AG04449 (cell line): Measurements from ENCODE around the gene ZBTB9.
"Not testable (repeated sequence)": the region's sequence is repeated elsewhere in the genome, so short reads cannot be mapped to it uniquely, and the experiment has no call there.

Experiments used
- CTCF ChIA-PET: fragments of 350-600 bp; formaldehyde crosslinking; extraction: SDS; loops from one replicate; lab custom pipeline; 2021; ENCODE audit warnings: antibody characterized with exemption; lab: Yijun Ruan, JAX
- POLR2A ChIA-PET: fragments of 400-600, 350-600 bp; formaldehyde crosslinking; extraction: SDS; loops from one replicate; lab custom pipeline; 2020; ENCODE audit warnings: antibody characterized with exemption, inconsistent platforms; lab: Yijun Ruan, JAX
- DNase-seq: peaks from one replicate; pipeline ENCODE4 v3.0.0-alpha.2; 2010; ENCODE audit warnings: low read depth, low spot score
- H3K4me3 ChIP-seq: 2 replicates; pipeline ENCODE4 v1.5.1; 2011; ENCODE audit warnings: low read depth, mild to moderate bottlenecking, control low read depth, low read length
- TF ChIP-seq, protein P1 (sequence below): IDR thresholded peaks from one replicate; pipeline ENCODE4 v1.5.1; 2011; ENCODE audit warnings: mild to moderate bottlenecking, moderate library complexity, low read length, control low read depth, inconsistent platforms; ENCODE audit not compliant: insufficient read depth; ENCODE audit errors: missing control alignments

Gene ZBTB9

DNA sequence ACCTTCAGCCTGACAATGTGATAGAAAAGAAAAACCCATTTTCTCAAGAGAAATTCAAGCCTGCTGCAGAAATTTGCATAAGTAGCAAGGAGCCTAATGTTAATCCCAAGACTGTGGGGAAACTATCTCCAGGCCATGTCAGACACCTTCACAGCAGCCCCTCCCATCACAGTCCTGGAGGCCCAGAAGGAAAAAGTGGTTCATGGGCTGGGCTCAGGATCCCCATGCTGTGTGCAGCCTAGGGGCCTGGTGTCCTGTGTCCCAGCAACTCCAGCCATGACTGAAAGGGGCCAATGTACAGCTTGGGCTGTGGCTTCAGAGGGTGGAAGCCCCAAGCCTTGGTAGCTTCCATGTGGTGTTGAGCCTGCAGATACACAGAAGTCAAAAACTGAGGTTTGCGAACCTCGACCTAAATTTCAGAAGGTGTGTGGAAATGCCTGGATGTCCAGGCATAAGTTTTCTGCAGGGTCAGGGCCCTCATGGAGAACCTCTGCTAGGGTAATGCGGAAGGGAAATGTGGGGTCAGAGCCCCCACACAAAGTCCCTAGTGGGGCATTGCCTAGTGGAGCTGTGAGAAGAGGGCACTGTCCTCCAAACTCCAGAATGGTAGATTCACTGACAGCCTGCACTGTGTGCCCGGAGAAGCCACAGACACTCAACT is 11.8 kb downstream of the ZBTB9 start:
- DNase-seq, result no peak
- H3K4me3 ChIP-seq, result no peak overlapping the region
- TF ChIP-seq, protein P1, sequence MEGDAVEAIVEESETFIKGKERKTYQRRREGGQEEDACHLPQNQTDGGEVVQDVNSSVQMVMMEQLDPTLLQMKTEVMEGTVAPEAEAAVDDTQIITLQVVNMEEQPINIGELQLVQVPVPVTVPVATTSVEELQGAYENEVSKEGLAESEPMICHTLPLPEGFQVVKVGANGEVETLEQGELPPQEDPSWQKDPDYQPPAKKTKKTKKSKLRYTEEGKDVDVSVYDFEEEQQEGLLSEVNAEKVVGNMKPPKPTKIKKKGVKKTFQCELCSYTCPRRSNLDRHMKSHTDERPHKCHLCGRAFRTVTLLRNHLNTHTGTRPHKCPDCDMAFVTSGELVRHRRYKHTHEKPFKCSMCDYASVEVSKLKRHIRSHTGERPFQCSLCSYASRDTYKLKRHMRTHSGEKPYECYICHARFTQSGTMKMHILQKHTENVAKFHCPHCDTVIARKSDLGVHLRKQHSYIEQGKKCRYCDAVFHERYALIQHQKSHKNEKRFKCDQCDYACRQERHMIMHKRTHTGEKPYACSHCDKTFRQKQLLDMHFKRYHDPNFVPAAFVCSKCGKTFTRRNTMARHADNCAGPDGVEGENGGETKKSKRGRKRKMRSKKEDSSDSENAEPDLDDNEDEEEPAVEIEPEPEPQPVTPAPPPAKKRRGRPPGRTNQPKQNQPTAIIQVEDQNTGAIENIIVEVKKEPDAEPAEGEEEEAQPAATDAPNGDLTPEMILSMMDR, result no peak
- CTCF ChIA-PET, result no interaction called here
- POLR2A ChIA-PET, result no interaction called here

DNA sequence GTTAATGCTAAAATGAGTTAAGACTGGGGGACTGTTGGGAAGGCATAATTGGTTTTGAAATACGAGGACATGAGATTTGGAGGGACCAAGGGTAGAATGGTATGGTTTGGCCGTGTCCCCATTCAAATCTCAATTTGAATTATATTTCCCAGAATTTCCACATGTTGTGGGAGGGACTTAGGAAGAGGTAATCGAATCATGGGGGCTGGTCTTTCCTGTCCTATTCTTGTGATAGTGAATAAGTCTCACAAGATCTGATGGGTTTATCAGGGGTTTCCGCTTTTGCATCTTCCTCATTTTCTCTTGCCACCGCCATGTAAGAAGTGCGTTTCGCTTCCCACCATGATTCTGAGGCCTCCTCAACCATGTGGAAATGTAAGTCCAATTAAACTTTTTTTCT is 12.7 kb downstream of the ZBTB9 start:
- CTCF ChIA-PET, result no interaction called here
- POLR2A ChIA-PET, result no interaction called here
- H3K4me3 ChIP-seq, result no peak overlapping the region
- no peak for DNase-seq
- TF ChIP-seq, protein P1, result no peak

DNA sequence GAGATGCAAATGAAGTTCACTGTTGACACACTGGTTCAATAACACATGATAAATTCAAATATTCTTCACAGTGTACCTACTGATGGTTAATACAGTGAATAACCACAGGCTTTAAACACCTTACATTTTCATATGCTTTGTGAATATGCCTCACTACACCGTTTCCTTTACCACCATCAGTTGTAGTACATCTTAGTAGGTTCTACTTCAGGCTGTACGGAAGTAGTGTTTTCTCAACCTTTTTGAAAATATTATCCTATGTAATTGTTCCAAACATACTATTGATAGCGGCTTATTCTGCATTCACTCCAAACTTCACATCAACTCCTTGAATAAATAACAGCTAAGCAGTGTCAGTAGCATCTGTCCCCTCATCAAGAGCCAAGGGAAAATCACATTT is 15.3 kb downstream of the ZBTB9 start:
- POLR2A ChIA-PET, result no interaction called here
- H3K4me3 ChIP-seq, result no peak overlapping the region
- no peak for DNase-seq
- CTCF ChIA-PET, result interaction anchor here (1.3 kb wide), 1 partner anchor 10 kb away, joined by 3 read pairs; no protein-coding TSS in a partner anchor
- TF ChIP-seq, protein P1, result no peak

DNA sequence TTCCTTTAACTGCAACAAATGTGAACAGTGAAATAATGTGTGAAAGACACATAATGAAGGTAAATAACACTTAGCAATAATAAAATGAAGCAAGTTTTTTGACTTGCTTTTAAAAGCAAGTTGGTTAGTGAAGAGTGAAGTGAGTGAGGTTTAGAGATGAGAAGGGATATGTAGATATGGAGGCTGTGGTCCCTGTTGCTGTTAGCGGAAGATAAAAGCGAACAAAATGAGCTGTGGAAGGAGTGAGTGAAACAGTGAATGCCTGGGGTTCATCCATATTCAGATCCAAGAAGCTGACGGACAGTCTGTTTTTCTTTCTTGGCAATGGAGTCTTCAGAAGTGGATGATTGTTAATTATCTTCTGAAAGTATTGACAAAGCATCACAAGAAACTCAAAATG is 23.5 kb downstream of the ZBTB9 start:
- TF ChIP-seq, protein P1, result no peak
- CTCF ChIA-PET, result no interaction called here
- no peak for DNase-seq
- H3K4me3 ChIP-seq, result no peak overlapping the region
- POLR2A ChIA-PET, result no interaction called here

DNA sequence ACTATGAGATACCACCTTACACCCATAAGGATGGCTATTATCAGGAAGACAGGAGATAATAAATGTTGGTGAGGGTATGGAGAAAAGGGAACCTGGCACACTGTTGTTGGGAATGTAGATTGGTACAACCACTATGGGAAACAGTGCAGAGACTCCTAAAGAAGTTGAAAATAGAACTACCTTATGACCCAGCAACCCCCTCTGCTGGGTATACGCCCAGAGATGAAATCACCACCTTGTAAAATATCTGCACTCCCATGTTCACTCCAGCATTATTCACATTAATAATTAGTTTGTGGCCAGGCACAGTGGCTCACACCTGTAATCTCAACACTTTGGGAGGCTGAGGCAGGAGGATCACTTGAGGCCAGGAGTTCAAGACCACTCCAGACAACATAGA is 26.8 kb downstream of the ZBTB9 start:
- DNase-seq, result no peak
- ChIA-PET CTCF (no interaction called here), POLR2A (no interaction called here)
- H3K4me3 ChIP-seq, result no peak overlapping the region
- TF ChIP-seq, protein P1, result no peak

DNA sequence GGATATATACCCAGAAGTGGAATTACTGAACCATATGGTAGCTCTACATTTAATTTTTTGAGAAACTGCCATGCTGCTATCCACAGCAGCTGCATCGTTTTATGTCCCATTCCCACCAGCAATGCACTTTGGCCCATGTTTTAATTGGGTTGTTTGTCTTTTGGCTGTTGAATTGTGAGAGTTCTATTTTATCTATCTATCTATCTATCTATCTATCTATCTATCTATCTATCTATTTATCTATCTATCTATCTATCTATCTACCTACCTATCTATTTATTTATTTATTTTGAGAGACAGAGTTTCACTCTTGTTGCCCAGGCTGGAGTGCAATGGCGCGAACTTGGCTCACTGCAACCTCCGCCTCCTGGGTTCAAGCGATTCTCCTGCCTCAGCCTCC is 28.2 kb downstream of the ZBTB9 start:
- H3K4me3 ChIP-seq, DNase-seq, POLR2A ChIA-PET, CTCF ChIA-PET: not testable (repeated sequence)

DNA sequence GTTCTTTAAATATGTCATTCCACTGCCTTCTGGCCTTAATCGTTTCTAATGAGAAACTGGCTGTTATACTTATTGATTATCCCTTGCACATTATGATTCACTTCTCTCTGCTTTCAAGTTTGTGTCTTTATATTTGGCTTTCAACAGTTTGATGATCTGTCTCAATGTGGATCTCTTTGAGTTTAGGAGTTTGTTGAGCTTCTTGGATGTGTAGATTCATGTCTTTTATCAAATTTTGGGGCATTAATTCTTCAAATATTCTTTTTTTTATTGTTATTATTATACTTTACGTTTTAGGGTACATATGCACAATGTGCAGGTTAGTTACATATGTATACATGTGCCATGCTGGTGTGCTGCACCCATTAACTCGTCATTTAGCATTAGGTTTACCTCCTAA is 29.3 kb downstream of the ZBTB9 start:
- CTCF ChIA-PET, result no interaction called here
- DNase-seq, result no peak
- TF ChIP-seq, protein P1, result no peak
- POLR2A ChIA-PET, result no interaction called here
- no peak overlapping the region for H3K4me3 ChIP-seq

DNA sequence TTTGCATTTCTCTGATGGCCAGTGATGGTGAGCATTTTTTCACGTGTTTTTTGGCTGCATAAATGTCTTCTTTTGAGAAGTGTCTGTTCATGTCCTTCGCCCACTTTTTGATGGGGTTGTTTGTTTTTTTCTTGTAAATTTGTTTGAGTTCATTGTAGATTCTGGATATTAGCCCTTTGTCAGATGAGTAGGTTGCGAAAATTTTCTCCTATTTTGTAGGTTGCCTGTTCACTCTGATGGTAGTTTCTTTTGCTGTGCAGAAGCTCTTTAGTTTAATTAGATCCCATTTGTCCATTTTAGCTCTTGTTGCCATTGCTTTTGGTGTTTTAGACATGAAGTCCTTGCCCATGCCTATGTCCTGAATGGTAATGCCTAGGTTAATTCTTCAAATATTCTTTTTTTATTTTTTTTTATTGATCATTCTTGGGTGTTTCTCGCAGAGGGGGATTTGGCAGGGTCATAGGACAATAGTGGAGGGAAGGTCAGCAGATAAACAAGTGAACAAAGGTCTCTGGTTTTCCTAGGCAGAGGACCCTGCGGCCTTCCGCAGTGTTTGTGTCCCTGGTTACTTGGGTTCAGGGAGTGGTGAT is 30.4 kb downstream of the ZBTB9 start:
- H3K4me3 ChIP-seq, DNase-seq, CTCF ChIA-PET, POLR2A ChIA-PET: not testable (repeated sequence)

DNA sequence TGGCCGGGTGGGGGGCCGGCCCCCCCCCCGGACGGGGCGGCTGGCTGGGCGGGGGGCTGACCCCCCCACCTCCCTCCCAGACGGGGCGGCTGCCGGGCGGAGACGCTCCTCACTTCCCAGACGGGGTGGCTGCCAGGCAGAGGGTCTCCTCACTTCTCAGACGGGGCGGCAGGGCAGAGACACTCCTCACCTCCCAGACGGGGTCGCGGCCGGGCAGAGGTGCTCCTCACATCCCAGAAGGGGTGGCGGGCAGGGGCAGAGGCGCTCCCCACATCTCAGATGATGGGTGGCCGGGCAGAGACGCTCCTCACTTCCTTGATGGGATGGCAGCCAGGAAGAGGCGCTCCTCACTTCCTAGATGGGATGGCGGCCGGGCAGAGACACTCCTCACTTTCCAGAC is 31.3 kb downstream of the ZBTB9 start:
- POLR2A ChIA-PET, DNase-seq, H3K4me3 ChIP-seq, CTCF ChIA-PET: not testable (repeated sequence)
